Lung (tissue), 12 donors: ENCODE measurements around the gene CYBC1. TPM values are rescaled to one million over a fixed set of nuclear protein-coding genes. Genes with fewer than 3 reads are reported as not detected.

ENCODE experiments used
- ATAC-seq: fragments of 200-7000 bp; cut with Tn5 transposase; one replicate; pipeline ENCODE4 v1.9.1; 2020; ENCODE audit warnings: moderate number of reproducible peaks; ENCODE audit not compliant: insufficient read depth, low FRiP score
- DNase-seq, 3 donors: peaks; one replicate each; pipeline ENCODE4 v3.0.0-alpha.2; 2013 to 2017
- H3K27ac ChIP-seq, 2 donors: one replicate each; pipeline ENCODE4 v1.5.1; 2013; ENCODE audit warnings: mild to moderate bottlenecking in 2 of 2, moderate library complexity in 2 of 2, control low read depth in 1 of 2, inconsistent platforms in 1 of 2, low read depth in 1 of 2, low read length in 1 of 2
- H3K27me3 ChIP-seq, 3 donors: one replicate each; pipeline ENCODE4 v1.5.1; 2013; ENCODE audit warnings: low read length in 2 of 3; ENCODE audit not compliant: control insufficient read depth in 3 of 3, insufficient read depth in 3 of 3
- H3K36me3 ChIP-seq, 4 donors: one replicate each; pipeline ENCODE4 v1.5.1; 2013; ENCODE audit warnings: low read length in 4 of 4, mild to moderate bottlenecking in 1 of 4, moderate library complexity in 1 of 4; ENCODE audit not compliant: control insufficient read depth in 4 of 4, insufficient read depth in 4 of 4
- H3K4me1 ChIP-seq, 5 donors: one replicate each; pipeline ENCODE4 v1.5.1; 2013; ENCODE audit warnings: low read length in 5 of 5, mild to moderate bottlenecking in 2 of 5, moderate library complexity in 1 of 5; ENCODE audit not compliant: control insufficient read depth in 5 of 5, insufficient read depth in 5 of 5
- H3K4me3 ChIP-seq: one replicate; pipeline ENCODE4 v1.5.1; 2013; ENCODE audit warnings: mild to moderate bottlenecking, control low read depth, moderate library complexity
- H3K9ac ChIP-seq, 2 donors: one replicate each; pipeline ENCODE4 v1.5.1; 2013; ENCODE audit warnings: low read length in 2 of 2, control low read depth in 1 of 2; ENCODE audit not compliant: insufficient read depth in 1 of 2
- H3K9me3 ChIP-seq, 4 donors: one replicate each; pipeline ENCODE4 v1.5.1; 2013; ENCODE audit warnings: low read length in 3 of 4, mild to moderate bottlenecking in 1 of 4, moderate library complexity in 1 of 4; ENCODE audit not compliant: control insufficient read depth in 4 of 4, insufficient read depth in 3 of 4
- CTCF ChIP-seq: IDR thresholded peaks from 2 replicates; pipeline ENCODE4 v1.5.1; 2012; ENCODE audit warnings: mild to moderate bottlenecking; ENCODE audit errors: control extremely low read depth, extremely low read depth
- WGBS, 2 donors: extraction: QIAGEN DNeasy Blood & Tissue Kit; methylation state at CpG; one replicate each; pipeline ENCODE4 v1.1.7; 2013; 5-methylcytosine and 5-hydroxymethylcytosine counted together
- polyA plus RNA-seq, 2 donors: library from polyadenylated mRNA; stranded (reverse); fragments of 200-250 nt; gene quantifications; one replicate each; pipeline ENCODE4 v1.2.1, GENCODE V29; 2013
- total RNA-seq, 2 donors: library from RNA; depleted of rRNA in 1 of 2; stranded (reverse); fragments of >200 nt in 1 of 2; gene quantifications; one replicate each; pipeline ENCODE4 v1.2.1, GENCODE V29; 2014 to 2021
- donor health status: control.
- donor health status: control.
- donor health status: Bipolar disorder and iron deficiency.
- donor health status: healthy.
- donor health status: DM: yes; HTN: yes; CAD: no.

The CYBC1 gene
- total and polyA plus RNA-seq, 4 donors: 37.4 to 144 (median 92.0) TPM

DNA sequence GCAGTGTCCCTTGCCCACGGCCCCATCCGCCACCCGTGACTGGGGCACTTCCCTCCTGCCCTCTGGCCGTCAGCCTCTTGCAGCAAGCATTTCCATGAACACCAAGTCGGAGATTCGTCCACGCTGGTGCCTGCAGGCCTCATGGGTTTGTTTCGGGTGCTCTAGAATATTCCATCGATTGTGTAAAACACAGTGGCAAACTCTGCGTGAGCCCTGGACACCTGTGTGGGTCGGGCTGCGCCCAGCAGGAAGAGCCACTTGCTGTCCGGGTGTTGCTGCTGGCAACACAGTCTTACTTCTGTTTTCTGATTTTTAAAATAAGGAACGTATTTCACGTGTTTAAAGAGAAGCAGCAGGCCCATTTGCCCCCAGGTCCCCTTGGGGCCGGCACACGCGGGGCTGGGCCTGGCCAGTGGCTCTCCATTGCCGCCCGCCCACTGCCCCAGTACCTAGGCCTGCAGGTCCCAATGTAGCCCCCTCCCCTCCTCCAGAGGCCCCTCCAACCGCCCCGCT is 10.0 kb downstream of the CYBC1 start:
- Histone ChIP-seq H3K4me3 (no peak overlapping the region), H3K9me3 (no peaks in the 10 kb centered on the region), H3K27ac (no peak overlapping the region), H3K27me3 (no peaks in the 10 kb centered on the region), H3K36me3 (peaks cover 0 to 60% (median 10%) of the 10 kb centered on the region in 4 donors), H3K9ac (no peak overlapping the region), H3K4me1 (peaks cover 0 to 8% (median 0%) of the 10 kb centered on the region in 5 donors)
- no peak for TF ChIP-seq CTCF
- 36 to 66% methylated on average over 22 of the region's 22 CpGs for WGBS, 2 donors
- DNase-seq: no peak
- no peak for ATAC-seq

GRCh38 chr17:82439829-82440365 is 10.7 kb downstream of the CYBC1 start:
- ATAC-seq (no peak), DNase-seq (no peak)
- 94% methylated on average over 34 of the region's 34 CpGs for WGBS, 2 donors
- TF ChIP-seq CTCF: no peak
- Histone ChIP-seq H3K36me3 (peaks cover 0 to 60% (median 10%) of the 10 kb centered on the region in 4 donors), H3K27me3 (no peaks in the 10 kb centered on the region), H3K9ac (no peak overlapping the region), H3K27ac (no peak overlapping the region), H3K4me1 (peaks cover 0 to 1% (median 0%) of the 10 kb centered on the region in 5 donors), H3K9me3 (no peaks in the 10 kb centered on the region), H3K4me3 (no peak overlapping the region)

- Histone ChIP-seq H3K36me3 (peaks cover 0 to 54% (median 10%) of the 10 kb centered on the region in 4 donors), H3K27ac (no peak overlapping the region), H3K4me1 (no peaks in the 10 kb centered on the region), H3K4me3 (no peak overlapping the region), H3K27me3 (no peaks in the 10 kb centered on the region), H3K9ac (no peak overlapping the region), H3K9me3 (no peaks in the 10 kb centered on the region)
- WGBS, 2 donors: 93 to 94% methylated on average over 29 of the region's 29 CpGs
- ATAC-seq: no peak
- DNase-seq: no peak
- no peak for TF ChIP-seq CTCF
Observed at GRCh38 chr17:82439194-82439828, 11.2 kb downstream of the CYBC1 start.
